HG03097 (cell line): ENCODE data around the gene MYO5B.

Experiments
- ATAC-seq: cut with Tn5 transposase; IDR thresholded peaks from one replicate; pipeline ENCODE4 v1.9.1; 2021; ENCODE audit not compliant: unreplicated experiment, low FRiP score

MYO5B gene

DNA sequence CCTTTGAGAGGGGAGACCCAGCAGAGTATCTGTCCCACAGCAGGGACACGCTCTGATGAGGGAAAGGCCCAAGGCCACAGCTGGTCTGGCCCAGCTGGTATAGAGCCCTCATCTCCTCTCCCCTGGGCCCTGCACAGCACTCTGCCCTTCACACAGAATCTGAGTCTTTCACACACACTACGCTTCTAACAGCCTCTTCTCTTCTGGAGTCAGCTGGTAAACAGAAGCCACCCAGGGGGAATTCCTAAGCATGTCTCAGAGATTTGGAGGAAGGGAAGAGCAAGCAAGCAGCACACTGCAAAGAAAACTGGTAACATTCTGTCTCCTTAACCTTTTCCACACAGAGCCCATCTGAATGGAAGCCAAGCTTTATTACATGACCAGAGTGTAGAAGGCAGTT lies 260.5 kb downstream of the MYO5B start:
- no peak for ATAC-seq

DNA sequence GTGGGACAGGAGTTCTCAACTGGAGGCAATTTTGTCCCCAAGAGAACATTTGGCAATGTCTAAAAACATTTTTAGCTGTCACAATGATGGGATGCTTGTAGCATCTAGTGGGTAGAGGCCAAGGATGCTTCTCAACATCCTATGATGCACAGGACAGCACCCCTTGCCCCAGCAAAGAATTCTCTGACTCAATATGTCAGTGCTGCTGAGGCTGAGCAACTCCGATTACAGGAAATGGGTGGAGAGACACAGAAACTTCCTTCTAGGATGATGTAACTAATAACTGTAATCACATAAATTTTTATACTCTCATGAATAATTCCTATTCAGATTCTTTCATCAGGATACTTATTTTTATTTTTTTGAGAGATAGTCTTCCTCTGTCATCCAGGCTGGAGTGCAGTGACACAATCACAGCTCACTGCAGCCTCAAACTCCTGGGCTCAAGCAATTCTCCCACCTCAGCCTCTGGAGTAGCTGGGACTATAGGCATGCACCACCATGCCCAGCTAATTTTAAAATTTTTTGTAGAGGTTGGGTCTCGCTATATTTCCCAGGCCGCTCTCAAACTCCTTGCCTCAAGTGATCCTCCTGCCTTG lies 261.3 kb downstream of the MYO5B start:
- ATAC-seq, result no peak

DNA sequence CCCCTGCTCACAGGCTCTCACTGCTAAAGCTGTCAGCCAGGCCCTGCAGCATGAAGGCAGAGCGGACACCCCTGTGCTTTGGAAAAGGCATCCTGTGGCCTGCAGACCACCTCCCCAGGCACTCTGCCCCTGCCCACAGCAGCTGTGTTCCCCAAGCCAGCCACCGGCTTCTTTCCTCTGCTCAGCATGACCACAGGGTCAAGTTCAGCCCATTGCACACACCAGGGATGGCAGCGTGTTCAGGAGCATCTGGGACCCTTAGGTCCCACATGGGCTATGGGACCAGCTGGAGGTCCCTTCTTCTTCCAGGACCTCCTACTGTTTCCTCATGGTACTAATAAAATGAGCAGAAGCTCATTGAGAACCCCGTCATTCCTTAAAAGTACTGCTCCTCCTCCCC lies 263.2 kb downstream of the MYO5B start:
- ATAC-seq, result no peak

DNA sequence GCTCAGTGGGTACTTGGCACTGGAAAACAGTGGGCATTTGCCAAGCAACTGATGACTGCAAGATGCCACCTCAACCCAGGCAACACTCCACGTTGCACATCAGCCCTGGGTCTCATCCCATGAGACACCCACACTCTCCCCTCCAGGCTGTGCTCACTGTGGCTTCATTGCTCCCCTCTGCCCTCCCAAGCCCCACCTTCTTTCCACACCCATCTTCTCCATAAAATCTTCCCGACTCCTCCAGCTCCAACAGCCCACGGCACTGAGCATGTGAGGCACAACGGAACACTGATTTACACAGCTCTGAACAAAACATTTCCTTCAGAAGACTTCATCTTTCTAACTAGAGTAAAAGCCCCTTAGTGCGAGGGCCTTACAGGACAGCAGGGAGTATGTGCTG lies 263.8 kb downstream of the MYO5B start:
- ATAC-seq, result no peak

DNA sequence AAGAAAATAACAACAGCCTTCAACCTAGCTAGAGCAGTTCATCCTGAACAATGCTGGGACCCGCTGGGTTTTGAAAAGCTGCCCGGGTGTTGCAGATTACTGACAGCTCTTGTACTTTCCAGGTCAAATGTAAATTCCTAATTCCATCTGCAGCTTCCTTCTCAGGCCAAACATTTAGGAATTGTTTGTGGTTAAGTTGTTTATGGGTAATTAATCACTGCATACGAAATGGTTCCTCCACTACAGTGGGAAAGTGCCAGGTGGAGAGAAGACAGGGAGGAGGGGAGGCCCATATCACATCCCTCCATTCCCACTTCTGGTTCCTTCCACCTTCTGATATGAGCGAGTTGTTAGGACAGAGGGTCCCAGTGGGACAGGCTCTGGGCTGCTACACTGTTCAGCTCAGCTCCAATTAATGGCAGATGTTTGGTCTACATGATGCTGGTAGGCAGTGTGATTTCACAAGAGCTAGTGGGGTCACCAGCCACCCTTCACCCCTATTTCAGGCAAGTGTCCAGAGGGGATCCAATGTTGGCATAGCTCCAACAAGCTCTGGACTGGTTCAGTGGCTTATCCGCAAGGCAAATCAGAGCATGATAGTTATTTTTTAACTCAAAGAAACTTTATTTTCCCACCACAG lies 268.7 kb downstream of the MYO5B start:
- ATAC-seq, result no peak

DNA sequence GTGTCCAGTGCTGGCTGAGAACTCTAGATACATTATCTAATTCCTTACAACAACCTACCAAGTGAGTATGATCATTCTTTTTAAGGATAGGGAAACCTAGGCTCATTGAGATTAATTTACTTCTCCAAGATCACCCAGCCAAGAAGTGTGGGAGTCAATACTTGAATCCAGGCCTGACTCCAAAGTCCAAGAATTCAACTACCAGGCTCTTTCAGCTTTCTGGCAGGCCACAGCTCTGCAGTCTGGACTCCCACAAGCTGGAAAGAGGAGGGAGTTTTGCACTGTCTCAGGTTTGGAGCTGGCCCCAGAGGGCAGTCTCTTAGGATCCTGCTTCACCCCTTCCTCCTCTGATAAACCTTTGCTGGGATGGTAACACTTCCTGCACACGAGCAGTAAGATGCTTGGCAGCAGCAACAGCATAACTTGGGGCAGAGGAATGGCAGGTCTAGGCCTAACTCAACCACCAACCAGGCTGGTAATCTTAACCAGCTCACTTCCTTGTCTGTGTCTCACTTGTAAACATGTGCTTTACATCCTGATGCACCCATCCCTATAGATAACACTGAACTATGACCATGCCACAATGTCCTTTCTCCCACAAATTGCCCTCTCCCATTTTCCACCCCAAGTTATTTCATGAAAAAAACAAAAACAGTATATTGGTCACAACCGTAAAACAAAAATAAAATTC lies 270.5 kb downstream of the MYO5B start:
- ATAC-seq, result no peak

DNA sequence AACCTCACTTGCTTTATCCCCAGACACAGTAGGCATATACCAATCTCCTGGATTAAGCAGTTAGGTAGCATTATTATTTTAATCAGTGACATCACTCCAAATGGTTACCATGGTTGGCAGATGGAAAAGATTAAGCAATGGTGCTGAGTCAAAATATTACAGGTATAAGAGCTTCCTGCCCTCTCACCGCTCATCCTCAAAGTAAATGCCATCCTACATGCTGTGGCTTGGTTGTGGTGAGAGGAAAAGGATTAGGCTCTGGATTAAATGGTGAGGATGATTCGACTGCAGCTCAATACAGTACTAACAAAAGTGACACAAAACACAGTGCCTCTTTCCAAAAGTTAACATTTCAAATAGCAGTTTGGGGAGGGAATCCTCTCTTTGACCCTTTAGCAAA lies 272.7 kb downstream of the MYO5B start:
- no peak for ATAC-seq

DNA sequence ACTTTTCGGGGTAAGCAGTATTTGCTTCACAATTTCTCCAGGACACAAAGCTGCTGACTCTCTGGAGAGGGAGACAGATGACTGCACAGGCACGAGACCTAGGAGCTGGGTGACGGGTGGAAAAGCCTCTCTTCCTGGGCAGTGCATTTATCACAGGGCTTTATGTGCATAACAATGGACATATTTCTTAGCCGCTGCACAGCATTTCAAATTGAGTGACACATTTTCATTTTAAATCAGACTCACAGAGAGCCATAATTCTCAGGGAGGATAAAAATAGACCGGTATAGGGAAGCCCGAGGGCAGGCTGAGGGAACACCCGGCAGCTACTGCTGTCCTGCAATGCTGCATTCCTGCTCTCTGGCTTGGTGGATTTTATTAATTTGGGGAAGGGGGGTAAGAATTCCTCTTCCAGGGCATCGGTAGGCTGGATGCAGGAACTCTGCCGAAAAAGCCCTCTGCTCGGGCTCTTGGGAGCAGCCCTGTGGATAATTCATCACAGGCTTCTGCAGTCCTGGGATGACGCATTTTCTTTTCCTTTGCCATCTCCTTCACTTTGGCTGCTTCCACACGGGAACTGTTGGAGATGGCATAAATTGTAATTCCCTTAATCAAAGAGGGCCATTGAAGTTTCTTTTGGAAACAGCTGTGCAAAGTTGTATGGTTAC lies 273.5 kb downstream of the MYO5B start:
- ATAC-seq, result no peak

DNA sequence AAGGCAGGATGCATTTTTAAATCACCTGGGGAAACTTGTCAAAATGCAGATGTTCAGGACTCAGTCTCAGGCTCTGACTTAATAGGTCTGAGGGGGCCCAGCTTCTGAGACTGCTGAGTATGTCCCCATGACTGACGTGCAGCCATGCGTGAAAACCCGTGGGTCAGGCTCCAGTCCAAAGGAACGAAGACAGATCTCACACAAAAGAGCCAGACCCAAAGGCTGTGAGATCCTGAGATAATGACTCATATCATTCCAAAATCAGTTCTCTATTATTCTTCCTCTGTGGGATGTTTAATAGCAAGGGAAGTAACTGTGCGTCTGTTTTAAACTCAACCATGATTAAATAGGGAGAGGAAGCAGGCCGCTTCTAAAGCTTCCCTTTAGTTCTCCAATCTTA lies 274.2 kb downstream of the MYO5B start:
- no peak for ATAC-seq

DNA sequence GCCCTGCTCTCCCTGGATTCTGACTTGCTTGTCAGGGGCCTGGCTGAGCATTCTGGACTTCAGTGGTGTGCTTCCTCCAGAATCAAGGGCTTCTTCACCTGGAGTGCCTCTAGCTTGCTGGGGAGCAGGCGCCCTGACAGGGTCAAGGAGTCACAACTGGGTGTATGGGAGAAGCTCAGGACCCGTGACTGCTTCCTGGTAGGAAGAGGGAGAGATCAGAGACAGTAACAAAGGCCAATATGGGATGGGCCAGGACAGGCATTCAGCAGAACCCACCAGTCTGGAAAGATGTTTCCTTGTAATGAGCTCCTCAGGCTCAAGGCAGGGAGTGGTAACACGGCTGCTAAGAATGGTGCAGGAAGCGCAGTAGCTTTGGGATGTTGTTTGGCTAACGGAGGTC lies 277.2 kb downstream of the MYO5B start:
- no peak for ATAC-seq

DNA sequence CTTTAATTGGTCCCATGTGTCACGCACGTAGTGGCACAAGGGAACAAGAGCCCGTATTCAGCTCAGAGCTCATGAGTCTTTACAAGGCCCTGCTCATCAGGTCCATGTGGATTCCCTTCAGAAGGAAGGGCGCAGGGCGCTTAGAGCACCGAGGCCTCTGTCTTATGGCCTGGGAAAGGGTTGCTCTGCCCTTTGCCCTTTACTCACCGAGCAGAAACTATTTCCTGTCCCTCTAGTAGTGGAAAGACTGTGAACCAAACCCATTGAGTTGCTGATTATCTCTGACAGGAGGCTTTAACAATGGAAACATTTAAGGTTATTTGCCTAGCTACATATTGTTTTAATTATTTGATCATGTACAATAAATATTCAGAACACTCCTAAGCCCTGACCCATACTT lies 279.6 kb downstream of the MYO5B start:
- ATAC-seq, result no peak

DNA sequence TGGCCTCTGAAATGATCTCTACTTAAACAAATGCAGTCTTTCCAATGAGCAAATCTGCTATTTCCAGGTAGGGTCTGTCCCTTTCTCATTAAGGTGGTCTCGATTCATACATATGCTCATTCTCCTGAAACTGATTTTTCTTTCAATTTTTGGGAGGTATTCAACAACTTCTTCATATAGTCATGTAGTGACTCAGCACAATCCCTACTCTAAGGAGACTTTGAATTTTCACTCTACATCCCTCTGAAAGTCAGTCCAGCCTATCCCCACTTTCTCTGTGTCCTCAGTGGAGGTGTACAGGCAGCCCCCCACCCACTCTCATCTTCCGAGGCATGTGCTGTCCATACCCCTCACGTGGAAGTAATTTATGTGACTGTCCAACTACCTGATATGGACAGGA lies 281.7 kb downstream of the MYO5B start:
- ATAC-seq, result no peak

DNA sequence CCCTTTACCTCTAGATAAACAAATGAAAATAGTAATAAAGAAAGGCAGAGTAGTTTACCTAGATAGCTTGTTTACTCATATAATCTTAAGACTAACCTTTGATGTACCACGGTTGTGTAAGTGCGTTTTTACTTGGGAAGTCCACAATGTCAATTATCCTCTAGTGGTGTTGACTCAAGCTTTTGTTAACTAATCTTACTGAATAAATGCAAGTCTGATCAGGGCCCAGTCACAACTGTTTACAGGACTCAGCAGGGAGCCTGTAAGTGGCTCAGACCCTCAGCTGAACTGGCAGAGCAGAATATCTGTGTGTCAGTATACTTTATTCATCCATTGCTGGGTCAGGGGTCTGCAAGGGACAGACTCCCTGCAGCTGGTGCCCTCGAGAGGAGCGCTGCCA lies 283.5 kb downstream of the MYO5B start:
- no peak for ATAC-seq

DNA sequence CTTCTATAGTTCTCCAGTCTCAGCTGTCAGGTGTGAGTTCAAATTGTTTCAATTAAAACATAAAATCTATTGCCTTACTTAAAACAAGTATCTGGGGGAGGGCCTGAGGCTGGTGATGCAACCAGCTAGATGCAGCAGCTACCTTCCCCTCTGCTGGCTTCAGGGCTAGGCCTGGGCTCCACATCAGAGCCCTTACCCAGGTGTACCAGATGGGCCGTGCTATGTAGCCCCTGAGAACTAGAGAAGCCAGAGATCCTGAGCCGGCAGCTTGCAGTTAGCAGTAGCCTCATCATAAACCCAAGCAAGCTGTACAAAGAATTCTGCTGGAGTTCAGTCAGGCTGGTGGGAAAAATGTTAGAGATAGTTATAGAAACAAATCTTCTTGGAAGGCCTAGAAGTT lies 284.0 kb downstream of the MYO5B start:
- no peak for ATAC-seq

DNA sequence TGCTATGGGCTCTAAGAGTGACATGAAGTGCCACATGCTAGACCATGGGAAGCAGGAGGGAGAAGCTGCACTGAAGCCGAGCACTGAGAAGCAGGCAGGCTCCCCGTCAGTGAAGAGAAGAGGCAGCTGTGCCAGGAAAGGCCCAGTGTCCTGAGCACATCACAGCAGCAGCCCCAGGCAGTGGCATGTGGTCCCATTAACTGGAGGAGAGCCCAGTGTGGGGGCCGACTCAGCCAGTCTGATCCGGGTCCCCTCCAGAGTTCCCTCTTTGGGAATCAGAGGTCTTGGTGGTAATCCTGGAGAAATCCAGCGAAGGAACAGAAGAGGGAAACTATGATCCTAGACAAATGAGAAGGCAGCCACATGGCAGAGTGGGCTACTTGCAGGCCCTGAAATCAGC lies 284.9 kb downstream of the MYO5B start:
- no peak for ATAC-seq

DNA sequence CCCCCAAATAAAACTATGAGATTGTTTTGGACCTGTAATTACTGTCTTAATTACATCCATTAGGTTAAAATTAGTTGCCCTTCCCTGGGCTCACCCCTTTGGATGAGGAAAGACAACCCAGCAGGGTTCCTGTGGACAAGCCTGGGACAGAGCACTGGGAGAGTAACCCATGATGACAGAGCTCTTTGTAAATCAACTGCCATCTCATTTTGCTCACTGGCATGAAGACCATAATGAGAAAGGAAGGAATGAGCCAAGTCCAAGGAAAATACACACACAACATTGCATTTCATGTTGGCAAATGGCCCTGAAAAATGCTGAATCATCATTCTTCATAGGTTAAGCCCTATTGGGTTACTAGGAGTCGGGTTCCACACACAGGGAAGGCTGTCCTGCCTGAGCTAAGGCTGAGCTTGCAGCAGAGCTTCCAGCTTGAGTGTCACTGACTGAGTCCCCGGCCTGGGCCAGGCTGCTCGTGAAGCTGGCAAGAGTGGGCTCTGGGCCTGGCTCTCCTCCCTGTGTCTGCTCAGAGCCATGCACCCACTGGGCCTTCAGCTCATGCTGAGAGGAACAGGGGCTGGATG lies 287.5 kb downstream of the MYO5B start:
- no peak for ATAC-seq

DNA sequence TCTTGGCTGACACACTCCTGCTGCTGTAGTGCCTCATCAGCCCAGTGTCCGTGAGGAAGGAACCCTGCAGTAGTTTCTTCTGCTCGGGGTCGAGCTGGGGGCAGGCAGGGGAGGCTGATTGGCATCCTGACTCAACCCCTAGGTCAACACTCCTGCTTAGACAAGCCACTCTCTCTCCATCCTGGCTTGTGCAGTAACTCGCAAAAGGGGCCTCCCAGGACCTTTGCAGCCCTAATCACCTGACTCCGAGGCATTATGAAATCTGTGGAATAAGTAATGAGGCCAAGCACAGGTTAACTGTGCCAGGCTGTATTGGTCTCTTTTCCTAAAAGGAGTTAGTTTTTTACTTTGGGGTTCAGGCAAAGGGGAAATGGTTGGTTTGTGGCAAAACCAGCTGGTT lies 289.2 kb downstream of the MYO5B start:
- ATAC-seq, result no peak

DNA sequence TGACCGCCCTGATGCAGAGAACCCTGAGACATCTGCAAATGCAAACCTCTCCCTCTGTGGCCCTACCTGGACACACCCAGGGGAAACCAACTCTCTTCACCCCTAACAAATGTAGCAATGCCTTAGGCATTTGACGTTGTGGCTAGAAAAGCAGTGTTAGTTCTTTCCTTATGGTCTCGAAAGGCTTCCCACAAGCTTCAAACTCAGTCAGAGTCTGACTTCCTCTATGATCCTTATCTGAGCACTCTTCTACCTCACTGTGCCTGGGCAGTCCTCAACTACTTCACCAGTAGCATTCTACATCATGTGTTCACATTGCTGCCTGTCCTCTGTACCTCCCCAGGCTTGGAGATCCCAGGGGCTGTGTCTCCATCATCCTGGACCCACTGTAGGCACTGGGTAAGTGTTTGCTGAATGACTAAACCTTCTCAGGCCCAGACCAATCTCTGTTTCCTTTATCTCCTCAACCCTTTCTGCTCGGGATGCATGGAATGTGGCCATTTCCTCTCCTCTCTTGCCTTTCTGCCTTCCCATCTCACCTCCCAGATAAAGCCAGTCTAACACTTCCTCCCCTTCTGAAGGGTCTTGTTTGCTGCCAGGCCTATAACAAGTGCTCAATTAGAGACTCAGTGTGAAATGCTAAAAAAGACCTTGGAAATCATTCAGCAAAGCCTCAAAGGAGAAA lies 289.9 kb downstream of the MYO5B start:
- no peak for ATAC-seq

DNA sequence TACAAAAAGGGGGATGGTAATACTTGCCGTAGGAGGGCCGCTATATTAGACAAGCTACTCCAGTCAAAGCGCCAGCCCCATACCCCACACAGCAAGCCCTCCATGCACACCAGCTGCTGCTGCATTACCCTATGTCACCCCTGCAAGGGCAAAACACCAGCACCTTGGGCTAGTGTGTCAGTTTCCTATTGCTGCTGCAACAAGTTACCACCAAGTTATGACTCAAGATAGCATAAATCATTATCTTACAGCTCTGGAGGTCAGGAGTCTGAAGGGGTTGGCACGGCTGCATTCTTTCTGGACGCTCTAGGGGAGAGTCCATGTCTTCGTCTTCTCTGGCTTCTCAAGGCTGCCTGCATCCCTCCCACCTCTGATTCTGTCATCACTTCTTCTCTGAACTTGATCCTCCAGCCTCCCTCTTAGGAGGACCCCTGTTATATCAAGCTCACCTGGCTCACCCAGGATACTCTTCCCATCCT lies 293.0 kb downstream of the MYO5B start:
- no peak for ATAC-seq

DNA sequence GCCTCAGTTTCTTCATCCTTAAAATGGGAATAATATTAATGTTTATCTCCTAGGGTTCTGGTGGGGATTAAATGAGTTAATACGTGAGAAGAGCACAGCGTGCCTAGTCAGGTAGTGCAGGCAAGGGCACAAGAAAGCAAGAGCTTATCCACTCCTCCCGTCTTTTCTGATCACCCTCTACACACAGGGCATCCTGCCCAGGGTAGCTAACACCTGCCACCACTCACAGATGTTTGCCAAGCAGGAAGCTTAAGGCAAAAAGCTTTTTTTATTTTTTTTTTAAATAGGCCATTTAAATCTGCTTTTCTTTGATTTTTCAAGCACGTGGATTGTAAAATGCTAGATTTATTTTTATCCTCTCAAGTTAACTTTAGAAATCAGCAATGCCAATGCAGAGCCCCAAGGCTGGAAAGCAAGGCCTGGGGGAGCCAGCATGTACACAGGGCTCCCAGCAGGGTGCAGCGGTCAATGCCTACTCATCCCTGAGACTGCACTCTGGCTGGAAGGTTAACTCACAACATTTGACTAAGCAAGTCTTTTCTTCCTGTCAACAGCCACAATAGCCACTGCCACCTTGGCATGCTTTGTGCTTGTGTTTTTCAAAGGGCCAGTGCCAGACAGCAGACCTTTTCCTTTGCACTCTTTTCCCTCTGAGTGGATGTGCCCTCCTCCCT lies 295.2 kb downstream of the MYO5B start:
- no peak for ATAC-seq
